Measurements from ENCODE around the gene ZFP36.

Gene ZFP36

GRCh38 chr19:39382991-39383828, 23.4 kb upstream of the ZFP36 start:
- no peaks in the 10 kb centered on the region for H3K27me3 ChIP-seq (ENCODE audit: insufficient read depth, low read length)
- peaks cover 86% of the 10 kb centered on the region for H3K36me3 ChIP-seq (ENCODE audit: insufficient read depth, low read length)
- H3K4me1 ChIP-seq (ENCODE audit: insufficient read depth, low read length, severe bottlenecking), result no peaks in the 10 kb centered on the region
- no peak overlapping the region for H3K4me2 ChIP-seq (ENCODE audit: low read length)
- H3K9ac ChIP-seq (ENCODE audit: low read length), result no peak overlapping the region
- no peak overlapping the region for H2AFZ ChIP-seq (ENCODE audit: low read length)
- TF ChIP-seq CTCF (IDR thresholded peaks at IDR 0.05; ENCODE audit: low read length) (no peak), EZH2 (IDR thresholded peaks at IDR 0.05; ENCODE audit: borderline replicate concordance, low read length) (no peak)
- H3K27ac ChIP-seq (ENCODE audit: low read depth, low read length, poor library complexity, severe bottlenecking), result no peak overlapping the region
- no peak overlapping the region for H3K4me3 ChIP-seq (ENCODE audit: low read depth, low read length, poor library complexity, severe bottlenecking)
- no peaks in the 10 kb centered on the region for H3F3A ChIP-seq (ENCODE audit: insufficient read depth, low read length)
- H3K9me2 ChIP-seq (ENCODE audit: low read depth, low read length), result no peaks in the 10 kb centered on the region
- H4K20me1 ChIP-seq (ENCODE audit: insufficient read depth, low read length), result no peaks in the 10 kb centered on the region
- no peaks in the 10 kb centered on the region for H3K79me2 ChIP-seq (ENCODE audit: insufficient read depth, low read length)
- H3K9me3 ChIP-seq (ENCODE audit: low read length), result no peaks in the 10 kb centered on the region

GRCh38 chr19:39384839-39385568, 21.6 kb upstream of the ZFP36 start:
- Histone ChIP-seq H3K27me3 (ENCODE audit: insufficient read depth, low read length) (no peaks in the 10 kb centered on the region), H2AFZ (ENCODE audit: low read length) (no peak overlapping the region), H3K4me3 (ENCODE audit: low read depth, low read length, poor library complexity, severe bottlenecking) (no peak overlapping the region), H4K20me1 (ENCODE audit: insufficient read depth, low read length) (no peaks in the 10 kb centered on the region), H3K4me1 (ENCODE audit: insufficient read depth, low read length, severe bottlenecking) (peaks cover 5% of the 10 kb centered on the region), H3K4me2 (ENCODE audit: low read length) (no peak overlapping the region), H3K9ac (ENCODE audit: low read length) (no peak overlapping the region), H3F3A (ENCODE audit: insufficient read depth, low read length) (no peaks in the 10 kb centered on the region), H3K27ac (ENCODE audit: low read depth, low read length, poor library complexity, severe bottlenecking) (no peak overlapping the region), H3K79me2 (ENCODE audit: insufficient read depth, low read length) (no peaks in the 10 kb centered on the region), H3K9me3 (ENCODE audit: low read length) (no peaks in the 10 kb centered on the region), H3K9me2 (ENCODE audit: low read depth, low read length) (no peaks in the 10 kb centered on the region), H3K36me3 (ENCODE audit: insufficient read depth, low read length) (peaks cover 79% of the 10 kb centered on the region)
- TF ChIP-seq EZH2 (IDR thresholded peaks at IDR 0.05; ENCODE audit: borderline replicate concordance, low read length), result no peak
- TF ChIP-seq CTCF (IDR thresholded peaks at IDR 0.05; ENCODE audit: low read length), result no peak

- H3K36me3 ChIP-seq (ENCODE audit: insufficient read depth, low read length), result peaks cover 71% of the 10 kb centered on the region
- H3K27ac ChIP-seq (ENCODE audit: low read depth, low read length, poor library complexity, severe bottlenecking), result no peak overlapping the region
- H3F3A ChIP-seq (ENCODE audit: insufficient read depth, low read length), result no peaks in the 10 kb centered on the region
- H3K4me2 ChIP-seq (ENCODE audit: low read length), result no peak overlapping the region
- no peaks in the 10 kb centered on the region for H3K9me2 ChIP-seq (ENCODE audit: low read depth, low read length)
- no peaks in the 10 kb centered on the region for H3K9me3 ChIP-seq (ENCODE audit: low read length)
- H3K79me2 ChIP-seq (ENCODE audit: insufficient read depth, low read length), result no peaks in the 10 kb centered on the region
- no peak overlapping the region for H3K9ac ChIP-seq (ENCODE audit: low read length)
- no peaks in the 10 kb centered on the region for H4K20me1 ChIP-seq (ENCODE audit: insufficient read depth, low read length)
- no peak overlapping the region for H2AFZ ChIP-seq (ENCODE audit: low read length)
- TF ChIP-seq EZH2 (IDR thresholded peaks at IDR 0.05; ENCODE audit: borderline replicate concordance, low read length) (no peak), CTCF (IDR thresholded peaks at IDR 0.05; ENCODE audit: low read length) (no peak)
- H3K27me3 ChIP-seq (ENCODE audit: insufficient read depth, low read length), result no peaks in the 10 kb centered on the region
- H3K4me3 ChIP-seq (ENCODE audit: low read depth, low read length, poor library complexity, severe bottlenecking), result no peak overlapping the region
- H3K4me1 ChIP-seq (ENCODE audit: insufficient read depth, low read length, severe bottlenecking), result peaks cover 8% of the 10 kb centered on the region
Measured at GRCh38 chr19:39385629-39386411, 20.8 kb upstream of the ZFP36 start.
